GM19025 (cell line): ENCODE measurements around the gene CCDC33.

Experiments used
- ATAC-seq: cut with Tn5 transposase; IDR thresholded peaks from one replicate; pipeline ENCODE4 v1.9.1; 2021; ENCODE audit warnings: mild to moderate bottlenecking, low read depth, moderate library complexity; ENCODE audit not compliant: unreplicated experiment

The CCDC33 gene

DNA sequence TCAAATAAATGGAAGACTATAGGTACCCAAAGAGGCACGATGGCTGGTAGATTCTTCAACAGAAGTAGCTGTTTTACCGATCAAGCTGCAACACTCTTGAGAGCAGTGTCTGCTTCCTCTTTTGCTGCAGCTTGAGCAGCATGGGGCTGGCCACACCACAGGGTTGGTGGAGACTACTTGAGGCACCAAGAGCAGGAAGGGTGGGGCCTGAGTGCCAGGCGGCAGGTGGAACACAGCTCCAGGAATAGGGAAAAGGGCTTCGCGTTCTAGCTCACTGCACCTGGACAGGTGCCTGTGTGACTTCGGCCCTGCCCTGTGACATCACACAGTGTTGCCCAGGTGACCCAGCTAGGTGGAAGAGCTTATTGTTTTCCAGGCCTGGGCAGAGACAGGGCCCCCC is at the start of gene CCDC33:
Gene CCDC33 (plus strand): TSS at position 365 of the 400 bp plus-strand sequence. CDS start 394 bp downstream, outside the sequence.
- no peak for ATAC-seq

DNA sequence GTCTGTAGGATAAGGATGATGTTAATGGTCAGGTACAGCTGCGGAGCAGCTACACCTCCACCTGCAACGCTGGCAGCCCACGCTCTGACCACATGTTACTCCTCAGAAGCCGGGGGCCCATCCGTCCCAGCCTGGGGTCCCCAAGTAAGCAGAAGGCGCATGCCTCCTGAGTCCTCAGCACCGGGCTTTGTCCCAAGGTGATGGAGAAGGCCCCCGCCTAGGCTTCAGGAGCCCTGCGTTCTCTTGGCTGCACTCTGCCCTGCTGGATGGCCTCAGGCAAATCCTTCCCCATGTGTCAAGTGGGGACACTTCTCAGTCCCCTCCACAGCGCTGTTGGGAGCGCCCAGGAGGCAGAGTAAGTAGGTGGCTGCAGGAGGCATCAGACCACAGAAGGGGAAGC is 47.9 kb upstream of the CCDC33 start:
- no peak for ATAC-seq

DNA sequence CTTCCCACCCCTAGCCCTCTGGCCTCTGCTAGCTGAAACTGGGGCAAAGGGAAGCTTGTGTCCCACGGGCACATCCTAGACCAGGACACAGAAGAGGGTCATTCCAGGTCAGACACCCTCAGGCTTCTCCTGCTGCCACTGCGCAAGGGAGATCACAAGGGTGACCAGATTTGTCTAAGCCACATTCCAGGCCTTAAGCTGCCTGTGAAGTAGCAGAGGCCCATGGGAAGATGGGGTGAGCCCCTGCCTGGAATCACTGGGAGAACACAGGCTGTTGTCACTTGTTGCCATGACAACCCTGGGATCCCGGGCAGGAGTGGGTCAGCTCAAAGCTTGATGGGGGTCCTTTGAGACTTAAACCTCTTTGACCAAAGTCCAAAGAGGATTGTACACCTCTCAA is 44.3 kb upstream of the CCDC33 start:
- ATAC-seq = no peak

DNA sequence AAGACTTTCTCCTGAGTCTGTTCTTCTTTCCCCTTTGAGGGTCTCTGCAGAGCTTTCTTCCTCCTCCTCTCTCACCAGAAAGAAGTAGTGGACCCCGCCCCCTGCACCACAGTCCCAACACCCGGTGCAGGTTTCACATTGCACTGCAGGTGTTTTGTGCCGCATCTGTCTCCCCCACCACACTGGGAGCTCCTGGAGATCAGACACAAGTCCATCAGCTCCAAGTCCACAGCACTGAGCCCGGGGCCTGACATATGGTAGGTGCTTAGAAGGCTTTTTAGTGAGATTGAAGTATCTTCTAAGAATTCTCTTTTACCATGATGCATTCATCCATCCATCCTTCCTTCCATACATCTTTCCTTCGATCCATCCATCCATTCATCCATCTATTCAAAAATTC is 43.4 kb upstream of the CCDC33 start:
- ATAC-seq = no peak

DNA sequence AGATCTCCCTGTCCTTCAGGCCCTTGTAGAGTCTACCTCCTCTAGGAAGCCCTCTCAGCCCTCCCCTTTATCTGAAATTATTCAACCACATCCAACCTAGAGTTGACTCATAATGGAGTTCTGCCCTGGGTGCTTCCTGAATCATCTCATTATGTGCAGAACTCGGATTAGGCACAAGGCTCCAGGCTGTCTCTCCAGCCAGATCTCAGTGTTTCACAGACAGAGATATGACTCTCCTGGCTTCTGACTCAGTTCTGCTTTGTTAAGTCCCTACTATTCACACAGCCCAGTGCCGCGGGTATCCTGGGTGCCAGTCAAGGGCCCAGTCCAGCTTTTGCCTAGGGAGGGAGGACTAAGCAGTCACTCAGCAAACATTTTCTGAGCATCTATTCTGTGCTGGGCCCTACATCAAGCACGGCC is 42.8 kb upstream of the CCDC33 start:
- ATAC-seq = no peak

DNA sequence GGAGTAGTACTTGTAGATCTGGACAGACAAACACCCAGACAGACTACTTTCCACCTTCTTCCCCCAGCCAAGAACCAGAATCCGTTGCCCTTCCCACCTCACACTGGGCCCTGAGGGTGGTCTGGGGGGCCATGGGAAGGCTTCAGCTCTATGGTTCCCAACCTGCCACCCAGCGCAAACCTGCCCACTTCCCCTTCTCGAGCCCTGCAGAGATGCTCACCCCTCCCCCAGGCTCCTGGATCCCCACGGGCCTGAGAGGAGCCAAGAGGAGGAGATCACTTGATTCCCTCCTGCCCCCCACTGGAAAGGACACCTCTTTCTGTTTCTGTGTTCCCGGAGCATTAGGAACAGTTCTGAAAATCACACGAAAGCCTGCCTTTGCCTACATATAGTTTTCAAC is 42.2 kb upstream of the CCDC33 start:
- no peak for ATAC-seq

DNA sequence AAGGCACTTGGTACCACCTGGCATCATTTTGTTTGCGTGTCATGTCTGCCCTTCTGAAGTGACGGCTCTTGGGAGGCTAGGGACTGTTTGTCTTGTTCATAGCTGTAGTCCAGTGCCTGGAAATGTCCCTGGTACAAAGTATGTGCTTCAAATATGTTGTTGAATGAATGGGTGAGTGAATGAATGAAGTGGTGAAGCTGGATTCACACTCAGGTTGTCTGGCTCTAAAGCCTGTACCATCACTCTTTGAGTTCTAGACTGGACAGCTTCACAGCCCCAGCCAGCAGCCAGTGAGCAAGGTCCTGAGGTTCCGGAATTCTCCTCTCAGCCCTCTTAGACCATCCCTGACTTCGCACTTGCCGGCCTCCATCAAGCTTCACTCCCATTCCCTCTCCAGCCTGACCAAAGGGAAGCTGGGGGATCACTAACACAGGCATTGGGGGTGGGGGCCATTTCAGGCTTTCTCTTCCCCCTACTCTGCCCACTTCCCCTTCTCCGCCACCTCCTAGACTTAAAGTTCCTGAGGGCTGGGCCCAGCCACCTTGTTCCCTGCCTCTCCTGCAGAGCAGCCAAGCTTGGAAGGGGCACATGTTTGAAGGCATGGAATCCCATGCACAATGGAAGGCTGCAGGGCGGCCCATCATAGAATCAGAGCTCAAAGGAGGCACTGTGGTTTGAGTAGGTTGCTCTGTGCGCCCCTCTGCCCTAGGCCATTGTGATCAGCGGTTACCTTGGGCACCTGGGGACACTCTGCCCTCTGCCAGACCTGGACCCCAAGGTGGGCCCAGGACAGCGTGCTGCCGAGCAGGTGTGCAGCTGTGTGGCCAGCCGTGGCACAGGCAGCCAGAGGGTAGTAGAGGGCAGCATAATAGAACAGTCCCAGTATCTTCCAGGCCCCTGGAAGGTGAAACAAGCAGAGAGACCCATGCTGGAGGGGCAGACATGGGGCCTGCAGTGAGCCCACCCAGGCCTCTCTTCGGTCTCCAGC is 41.3 kb upstream of the CCDC33 start:
- ATAC-seq = no peak

DNA sequence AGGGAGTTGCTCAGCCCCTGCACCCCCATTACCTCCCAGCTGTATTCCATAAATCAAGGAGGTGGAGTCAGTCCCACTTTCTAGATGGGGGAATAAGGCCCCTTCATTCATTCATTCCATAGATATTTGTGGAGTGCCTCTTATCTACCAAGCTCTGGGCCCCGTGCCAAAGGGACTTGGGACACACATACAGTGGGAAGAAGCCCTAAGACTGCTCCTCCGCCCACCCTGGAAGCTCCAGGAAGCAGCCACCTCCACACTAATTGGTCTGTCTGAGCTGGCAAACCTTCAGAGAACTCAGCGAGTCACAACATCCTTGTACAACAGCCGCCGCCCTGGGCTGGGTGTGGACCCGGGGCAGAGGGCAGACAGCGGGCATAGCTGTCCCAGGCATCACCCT is 40.0 kb upstream of the CCDC33 start:
- no peak for ATAC-seq

DNA sequence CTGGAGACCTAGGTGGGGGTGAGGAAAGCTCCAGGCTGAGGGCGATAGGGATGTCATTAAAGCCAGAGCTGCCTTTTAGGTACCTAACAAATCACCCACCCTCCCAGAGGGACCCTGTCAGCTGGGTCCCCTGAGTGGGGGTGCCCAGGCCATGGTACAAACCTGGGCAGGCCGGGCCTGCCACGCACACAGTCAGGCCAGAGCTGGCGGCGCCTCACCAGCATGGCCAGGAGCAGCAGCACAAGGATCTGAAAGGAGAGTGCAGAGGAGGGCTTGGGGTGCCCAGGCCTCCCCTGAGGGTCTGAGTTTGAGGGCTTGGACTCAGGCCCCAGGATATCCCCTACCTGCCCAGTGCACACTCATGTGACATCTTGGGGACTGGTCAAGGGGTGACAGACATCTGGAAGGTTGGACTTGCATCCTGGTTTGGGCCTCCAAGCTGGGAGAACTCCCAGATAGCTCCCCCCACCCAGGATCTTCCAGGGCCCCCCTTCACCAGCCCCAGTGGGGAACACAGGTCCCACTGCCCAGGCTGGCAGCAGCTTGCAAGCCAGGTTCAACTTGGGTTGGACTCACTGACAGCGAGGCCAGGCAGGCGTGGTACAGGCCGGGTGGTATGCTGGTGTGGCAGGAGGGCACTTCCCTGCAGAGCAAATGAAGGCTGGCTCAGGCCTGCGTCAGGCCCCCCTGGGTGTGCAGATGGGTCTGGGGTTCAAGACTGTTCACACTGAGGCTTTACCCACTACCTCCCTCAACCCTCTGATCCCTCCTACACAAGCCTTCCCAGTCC is 38.8 kb upstream of the CCDC33 start:
- ATAC-seq = no peak

DNA sequence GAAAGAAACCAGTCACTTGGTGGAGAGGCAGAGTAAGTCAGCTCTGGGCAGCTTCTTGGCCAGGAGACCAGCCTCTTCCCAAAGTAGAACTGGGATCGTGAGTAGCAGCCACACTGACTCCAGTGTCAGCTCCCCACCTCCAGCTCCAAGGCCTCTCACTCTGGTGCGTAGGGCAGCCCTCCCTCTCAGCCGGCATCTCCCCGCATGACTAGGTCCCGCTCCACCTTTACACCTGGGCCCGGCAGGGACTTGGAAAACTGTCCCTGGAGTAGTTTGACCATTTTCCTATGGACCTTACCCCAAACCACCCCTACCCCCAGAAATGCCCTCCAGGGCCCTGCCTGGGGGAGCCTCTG is 36.9 kb upstream of the CCDC33 start:
- no peak for ATAC-seq

DNA sequence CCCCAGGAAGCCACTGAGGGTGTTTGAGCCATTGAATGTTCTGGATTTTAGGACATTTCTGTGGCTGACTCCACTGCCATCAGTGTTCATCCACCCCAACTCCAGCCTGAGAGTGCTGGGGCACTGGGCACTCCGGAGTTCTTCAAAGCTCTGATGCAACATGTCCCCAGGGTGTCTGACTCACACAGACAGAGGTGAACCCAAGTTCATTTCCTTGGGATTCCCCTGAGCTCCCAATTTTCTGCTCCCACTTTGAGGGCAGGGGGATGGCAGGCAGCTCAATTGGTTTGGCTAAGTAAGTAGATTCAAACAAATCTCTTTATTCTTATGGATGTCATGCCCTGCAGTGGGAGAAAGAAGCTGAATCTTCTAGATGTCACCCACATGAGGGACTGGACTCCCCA is 35.7 kb upstream of the CCDC33 start:
- no peak for ATAC-seq

DNA sequence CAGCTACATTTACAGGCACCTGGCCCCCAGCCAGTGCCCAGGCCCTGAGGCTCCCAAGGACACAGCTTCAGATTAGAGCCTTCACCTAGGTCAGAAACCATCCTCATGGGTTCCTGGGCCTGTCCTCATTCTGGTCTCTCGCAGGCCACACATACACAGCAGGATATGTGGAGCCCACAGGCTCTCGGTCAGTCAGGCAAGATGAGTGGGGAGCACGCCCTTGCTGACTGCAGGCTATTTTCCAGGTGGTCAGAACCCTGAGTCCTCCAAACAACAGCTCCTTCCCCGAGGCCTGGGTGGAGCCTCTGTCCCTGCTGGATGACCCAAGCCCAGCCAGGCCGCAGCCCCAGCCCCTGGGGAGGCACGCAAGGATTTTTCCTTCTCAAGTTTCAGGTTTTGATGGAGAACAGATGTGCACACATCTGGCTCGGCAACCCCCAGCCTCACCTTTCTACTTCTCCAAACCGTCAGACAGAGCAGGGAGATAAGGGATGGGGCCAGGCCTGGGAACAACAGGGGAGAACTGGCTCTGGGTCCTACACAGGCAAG is 35.2 kb upstream of the CCDC33 start:
- ATAC-seq = no peak

DNA sequence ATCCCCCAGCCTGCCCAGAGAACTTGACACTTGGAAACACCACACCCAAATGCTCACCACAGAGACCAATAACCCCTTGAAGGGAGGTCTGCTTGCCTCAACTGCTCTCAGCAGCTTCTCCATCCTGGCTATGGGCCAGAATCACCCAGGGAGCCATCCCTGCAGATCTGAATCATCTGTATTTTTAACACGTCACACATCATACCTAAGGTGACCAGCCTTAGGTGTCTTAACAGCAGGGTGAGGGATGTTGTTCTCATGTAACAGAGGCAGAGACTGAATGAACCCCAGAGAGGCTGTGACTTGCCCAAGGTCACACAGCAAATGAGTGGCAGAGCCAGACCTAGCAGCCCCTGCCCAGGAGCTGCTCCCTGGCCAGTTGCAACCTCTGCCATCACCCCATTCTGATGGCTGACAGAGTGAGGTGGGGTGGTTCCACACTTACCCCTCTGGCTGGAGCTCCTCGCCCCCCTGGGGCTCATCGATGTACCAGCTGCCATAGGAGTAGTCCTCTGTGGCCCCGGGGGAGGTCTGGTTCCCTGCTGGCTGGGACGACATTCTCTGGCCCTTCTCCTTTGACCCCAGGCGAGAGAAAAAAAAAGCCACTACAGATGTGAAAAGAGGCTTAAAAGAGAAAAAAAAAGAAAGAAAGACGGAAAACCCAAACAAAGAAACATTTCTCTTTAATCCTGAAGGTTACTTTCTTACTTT is 34.3 kb upstream of the CCDC33 start:
- no peak for ATAC-seq

DNA sequence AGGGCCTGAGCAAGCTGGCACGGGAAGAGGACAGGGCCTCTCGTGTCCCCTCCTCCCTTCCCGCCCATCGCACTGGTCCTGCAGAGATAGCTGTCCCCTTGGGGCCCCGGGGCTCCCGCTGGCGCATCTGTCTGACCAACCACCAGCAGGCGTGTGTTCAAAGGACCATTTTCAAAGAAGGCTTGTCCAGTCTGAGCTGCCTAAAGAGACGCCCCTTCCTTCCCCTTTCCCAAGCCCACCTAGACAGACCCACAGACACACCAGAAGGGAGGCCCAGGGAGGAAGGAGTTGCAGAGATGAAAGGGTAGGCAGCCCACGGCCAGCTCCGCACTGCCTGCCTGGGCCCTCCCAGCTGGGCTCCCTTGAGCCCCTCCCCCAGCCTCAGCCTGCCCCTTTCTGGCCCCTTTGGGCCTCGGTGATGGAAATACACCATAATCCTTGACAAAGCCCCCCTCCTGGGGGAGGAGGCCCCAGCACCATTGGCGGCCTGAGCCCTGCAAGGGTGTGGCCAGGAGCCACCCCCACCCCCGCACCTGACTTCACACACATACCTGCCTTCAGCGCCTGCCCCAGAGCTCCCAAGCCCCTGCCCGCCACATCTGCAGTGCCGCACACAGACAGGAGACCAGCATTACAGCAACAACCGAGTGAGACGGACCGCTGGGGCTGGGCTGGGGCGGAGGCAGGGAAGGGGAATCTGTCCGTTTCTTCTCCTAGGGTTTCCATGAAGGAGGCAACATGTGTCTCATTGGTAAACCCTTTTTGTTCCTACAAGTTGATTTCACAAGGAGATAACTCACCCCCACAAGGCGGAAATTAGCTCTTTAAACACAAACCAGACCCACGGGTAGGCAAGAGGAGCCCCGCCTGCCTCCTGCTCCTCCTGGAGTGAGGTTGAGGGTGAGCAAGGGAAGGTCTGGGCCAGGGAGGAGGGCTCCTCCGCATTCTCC is 33.4 kb upstream of the CCDC33 start, which contains the start of gene STRA6:
Gene STRA6 (minus strand): TSS at position 336 of the 950 bp plus-strand sequence. CDS start 520 bp downstream, outside the sequence.
- ATAC-seq = no peak

DNA sequence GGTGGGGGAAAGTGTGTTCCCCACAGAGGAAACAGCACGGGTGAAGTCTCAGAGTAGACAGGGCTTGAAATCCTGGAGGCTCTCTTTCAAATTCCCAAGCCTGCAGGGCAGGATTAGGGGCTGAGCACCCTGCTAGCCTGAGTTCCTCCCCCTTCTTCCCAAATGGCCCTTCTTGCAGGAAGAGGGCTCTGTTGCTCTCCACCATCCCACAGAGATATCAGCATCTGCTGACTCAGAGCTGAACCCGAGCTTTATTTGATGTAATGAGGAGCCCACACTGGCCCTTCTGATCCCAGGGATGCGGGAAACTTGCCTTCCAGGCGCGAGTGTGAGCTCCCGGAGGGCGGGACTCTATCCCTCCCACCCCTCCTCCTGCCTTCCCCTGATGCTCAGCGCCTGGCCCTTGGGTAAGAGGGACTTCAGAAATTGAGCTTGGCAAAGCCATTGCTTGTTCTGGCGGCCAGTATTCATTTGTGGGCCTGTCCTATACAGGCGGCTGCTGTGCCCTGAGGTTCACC is 32.2 kb upstream of the CCDC33 start:
- ATAC-seq = no peak

DNA sequence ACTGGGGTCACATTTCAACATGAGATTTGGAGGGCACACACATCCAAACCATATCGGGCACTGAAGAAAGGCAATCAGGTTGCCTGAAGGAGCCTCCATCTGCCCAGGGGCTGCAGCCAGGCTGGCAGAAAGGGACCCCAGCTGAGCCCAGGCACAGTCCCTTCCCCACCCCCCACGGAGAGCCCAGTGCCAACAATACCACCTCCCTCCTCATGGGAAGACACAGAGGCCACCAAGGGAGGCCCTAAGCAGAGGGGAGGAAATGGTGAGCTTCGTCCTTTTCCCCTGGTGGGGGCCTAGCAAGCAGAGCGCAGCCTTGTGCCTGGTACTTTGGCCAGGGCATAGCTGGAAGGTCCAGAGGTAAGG is 30.6 kb upstream of the CCDC33 start:
- ATAC-seq = no peak

DNA sequence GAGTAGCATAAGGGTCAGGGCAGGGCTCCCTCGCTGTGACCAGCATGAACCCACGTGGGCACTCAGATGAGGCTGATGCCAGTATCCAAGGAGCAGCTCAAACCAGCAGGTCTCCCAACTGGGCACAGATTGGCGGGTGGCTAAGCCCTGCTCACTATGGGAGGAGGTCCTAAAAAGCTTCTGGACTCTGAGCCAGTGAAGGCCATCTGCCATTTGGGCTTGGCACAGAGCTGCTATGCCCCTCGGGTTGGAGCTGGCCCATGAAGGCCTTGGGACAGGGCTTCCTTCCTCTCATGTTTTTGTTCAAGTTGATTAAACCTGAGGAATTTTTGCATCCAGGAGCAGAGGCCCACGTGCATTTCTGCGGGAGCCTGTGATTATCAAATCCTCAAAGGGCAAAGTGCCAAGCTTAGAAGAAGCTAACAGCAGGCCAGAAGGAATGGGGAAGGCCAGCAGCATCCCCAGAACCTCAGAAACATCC is 29.3 kb upstream of the CCDC33 start:
- ATAC-seq = no peak

DNA sequence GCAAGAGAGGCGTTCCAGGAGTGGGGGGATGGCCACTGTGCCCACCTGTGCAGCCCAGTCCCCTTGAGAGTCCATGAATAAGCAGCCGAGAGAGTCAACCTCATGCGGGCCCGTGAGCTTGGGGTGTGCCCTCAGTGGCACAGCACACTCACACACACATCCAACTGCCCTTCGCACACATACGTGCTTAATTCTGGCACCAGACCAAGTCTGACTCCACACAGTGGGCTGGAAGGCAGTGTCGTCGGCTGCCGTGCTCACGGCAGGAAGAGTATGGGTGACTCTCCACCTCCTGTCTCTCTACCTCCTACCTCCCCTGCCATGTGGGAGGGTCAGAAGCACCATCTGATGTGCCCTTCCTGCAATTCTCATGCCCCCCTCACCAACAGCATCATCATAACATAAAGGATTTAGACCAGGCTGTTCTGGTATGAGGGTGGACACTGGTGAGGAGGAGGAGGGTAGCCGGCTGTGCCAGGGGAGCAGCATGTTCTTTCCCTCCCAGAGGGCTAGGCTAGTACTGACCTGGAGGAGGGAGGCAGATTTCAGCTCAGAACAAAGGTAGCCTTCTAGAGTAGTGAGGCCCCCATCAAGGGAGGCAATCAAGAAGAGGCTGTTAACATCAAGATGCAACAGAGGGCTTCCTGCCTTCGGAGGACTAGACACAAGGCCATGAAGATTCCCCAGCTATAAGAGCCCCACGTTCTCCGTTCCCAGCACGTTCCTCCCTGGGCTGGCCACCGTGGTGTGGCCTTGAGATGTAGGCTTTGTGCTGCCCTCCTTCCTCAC is 28.3 kb upstream of the CCDC33 start:
- ATAC-seq = no peak
